Glutamatergic neuron (in vitro differentiated cells): ENCODE data around the gene TSSC4. TPM values are rescaled to one million over a fixed set of nuclear protein-coding genes. Genes with fewer than 3 reads are reported as not detected.

Experiments used
- DNase-seq: peaks from one replicate; pipeline ENCODE4 v3.0.0; 2022
- H3K27ac Mint-ChIP-seq: one replicate; pipeline ENCODE4 v1.8.0; 2020; ENCODE audit warnings: mild to moderate bottlenecking, mixed read lengths, inconsistent platforms; ENCODE audit not compliant: unreplicated experiment
- H3K27me3 Mint-ChIP-seq: one replicate; pipeline ENCODE4 v1.8.0; 2020; ENCODE audit warnings: mild to moderate bottlenecking, moderate library complexity, mixed read lengths, inconsistent platforms; ENCODE audit not compliant: unreplicated experiment
- H3K36me3 Mint-ChIP-seq: one replicate; pipeline ENCODE4 v1.8.0; 2020; ENCODE audit warnings: mild to moderate bottlenecking, mixed read lengths, inconsistent platforms; ENCODE audit not compliant: unreplicated experiment
- H3K4me1 Mint-ChIP-seq: one replicate; pipeline ENCODE4 v1.8.0; 2020; ENCODE audit warnings: mild to moderate bottlenecking, low read depth, mixed read lengths, inconsistent platforms; ENCODE audit not compliant: unreplicated experiment
- H3K4me3 Mint-ChIP-seq: one replicate; pipeline ENCODE4 v1.8.0; 2020; ENCODE audit warnings: mild to moderate bottlenecking, mixed read lengths, inconsistent platforms; ENCODE audit not compliant: unreplicated experiment
- H3K9me3 Mint-ChIP-seq: one replicate; pipeline ENCODE4 v1.8.0; 2020; ENCODE audit warnings: mild to moderate bottlenecking, moderate library complexity, mixed read lengths, inconsistent platforms; ENCODE audit not compliant: unreplicated experiment
- total RNA-seq: library from RNA; stranded (reverse); fragmentation: NEBNext Ultra II Directional; extraction: Animal tissue kit (Norgen Biotek cat#: 25700); gene quantifications from one replicate; pipeline ENCODE4 v1.2.1, GENCODE V29; 2021; ENCODE audit not compliant: unreplicated experiment
- TF ChIP-seq, protein P1 (sequence below): fragments of 200-600 bp; sonication (generic); IDR thresholded peaks from one replicate; pipeline ENCODE4 v1.5.0; 2021; ENCODE audit not compliant: partially characterized antibody, unreplicated experiment

Gene TSSC4
- total RNA-seq, 1 donor from 2014 or later: 49.7 TPM

DNA sequence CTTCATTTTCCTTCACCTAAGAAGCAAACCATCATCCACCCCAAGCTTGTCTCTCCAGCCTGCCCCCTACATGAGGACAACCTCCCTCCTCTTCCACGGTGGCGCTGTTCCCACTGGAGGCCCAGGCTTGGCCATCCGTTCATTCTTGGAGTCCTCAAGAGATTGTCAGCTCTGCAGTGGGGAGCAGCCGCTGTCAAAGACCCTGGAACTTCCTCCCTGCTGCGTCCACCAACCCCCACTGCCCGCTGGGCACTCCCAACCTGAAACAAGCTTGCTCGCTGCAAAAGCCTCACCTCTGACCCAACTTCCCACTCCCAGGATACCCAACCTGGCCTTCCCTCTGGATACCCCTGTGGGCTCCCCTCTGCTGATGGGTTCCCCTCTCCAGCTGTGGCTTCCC is 33.8 kb upstream of the TSSC4 start:
- Mint-ChIP-seq H3K4me1 (peaks cover 3% of the 10 kb centered on the region), H3K9me3 (no peaks in the 10 kb centered on the region), H3K36me3 (no peaks in the 10 kb centered on the region), H3K27me3 (peaks cover 11% of the 10 kb centered on the region), H3K4me3 (no peak overlapping the region), H3K27ac (no peak overlapping the region)
- TF ChIP-seq, protein P1, sequence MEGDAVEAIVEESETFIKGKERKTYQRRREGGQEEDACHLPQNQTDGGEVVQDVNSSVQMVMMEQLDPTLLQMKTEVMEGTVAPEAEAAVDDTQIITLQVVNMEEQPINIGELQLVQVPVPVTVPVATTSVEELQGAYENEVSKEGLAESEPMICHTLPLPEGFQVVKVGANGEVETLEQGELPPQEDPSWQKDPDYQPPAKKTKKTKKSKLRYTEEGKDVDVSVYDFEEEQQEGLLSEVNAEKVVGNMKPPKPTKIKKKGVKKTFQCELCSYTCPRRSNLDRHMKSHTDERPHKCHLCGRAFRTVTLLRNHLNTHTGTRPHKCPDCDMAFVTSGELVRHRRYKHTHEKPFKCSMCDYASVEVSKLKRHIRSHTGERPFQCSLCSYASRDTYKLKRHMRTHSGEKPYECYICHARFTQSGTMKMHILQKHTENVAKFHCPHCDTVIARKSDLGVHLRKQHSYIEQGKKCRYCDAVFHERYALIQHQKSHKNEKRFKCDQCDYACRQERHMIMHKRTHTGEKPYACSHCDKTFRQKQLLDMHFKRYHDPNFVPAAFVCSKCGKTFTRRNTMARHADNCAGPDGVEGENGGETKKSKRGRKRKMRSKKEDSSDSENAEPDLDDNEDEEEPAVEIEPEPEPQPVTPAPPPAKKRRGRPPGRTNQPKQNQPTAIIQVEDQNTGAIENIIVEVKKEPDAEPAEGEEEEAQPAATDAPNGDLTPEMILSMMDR: no peak
- no peak for DNase-seq

DNA sequence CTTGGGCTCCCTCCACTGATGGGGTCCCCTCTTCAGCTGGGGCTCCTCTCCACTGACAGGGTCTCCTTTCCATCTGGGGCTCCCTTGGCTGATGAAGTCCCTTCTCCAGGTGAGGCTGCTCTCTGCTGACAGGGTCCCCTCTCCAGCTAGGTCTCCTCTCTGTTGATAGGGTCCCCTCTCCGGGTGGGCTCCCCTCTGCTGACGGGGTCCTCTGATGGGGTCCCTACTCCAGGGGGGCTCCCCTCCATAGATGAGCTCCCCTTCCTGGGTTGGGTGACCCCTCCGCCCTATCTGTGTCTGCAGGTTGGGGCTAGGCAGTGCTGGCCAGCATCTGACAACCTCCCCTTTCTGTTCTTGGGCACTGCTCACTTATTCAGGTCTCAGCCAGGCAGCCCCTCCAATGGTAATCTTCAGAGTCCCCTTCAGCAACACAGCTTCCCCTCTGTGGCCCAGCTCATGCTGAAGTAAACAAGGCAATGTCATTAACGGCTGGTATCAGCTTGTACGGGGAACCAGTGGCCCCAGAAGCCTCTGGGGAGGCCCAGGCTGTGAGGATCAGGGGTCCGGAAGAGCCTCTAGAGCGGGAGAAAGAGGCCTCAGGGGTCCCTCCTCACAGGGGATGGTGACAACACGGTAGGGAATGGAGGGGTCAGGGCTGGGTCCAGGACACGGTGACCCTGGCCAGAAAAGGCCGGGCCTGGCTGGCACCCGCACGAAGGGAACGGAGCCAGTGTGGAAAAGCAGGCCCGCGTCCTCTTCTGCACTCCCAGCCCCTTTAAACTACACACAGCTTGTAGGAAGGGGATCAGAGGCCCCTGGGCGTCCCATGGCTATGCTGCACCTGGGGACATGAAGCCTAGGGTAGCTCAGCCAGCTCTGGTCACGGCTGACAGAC is 33.0 kb upstream of the TSSC4 start:
- H3K9me3 Mint-ChIP-seq: no peaks in the 10 kb centered on the region
- DNase-seq: no peak
- peaks cover 4% of the 10 kb centered on the region for H3K27me3 Mint-ChIP-seq
- TF ChIP-seq, protein P1: no peak
- peaks cover 3% of the 10 kb centered on the region for H3K4me1 Mint-ChIP-seq
- no peaks in the 10 kb centered on the region for H3K36me3 Mint-ChIP-seq
- H3K27ac Mint-ChIP-seq: no peak overlapping the region
- H3K4me3 Mint-ChIP-seq: no peak overlapping the region

DNA sequence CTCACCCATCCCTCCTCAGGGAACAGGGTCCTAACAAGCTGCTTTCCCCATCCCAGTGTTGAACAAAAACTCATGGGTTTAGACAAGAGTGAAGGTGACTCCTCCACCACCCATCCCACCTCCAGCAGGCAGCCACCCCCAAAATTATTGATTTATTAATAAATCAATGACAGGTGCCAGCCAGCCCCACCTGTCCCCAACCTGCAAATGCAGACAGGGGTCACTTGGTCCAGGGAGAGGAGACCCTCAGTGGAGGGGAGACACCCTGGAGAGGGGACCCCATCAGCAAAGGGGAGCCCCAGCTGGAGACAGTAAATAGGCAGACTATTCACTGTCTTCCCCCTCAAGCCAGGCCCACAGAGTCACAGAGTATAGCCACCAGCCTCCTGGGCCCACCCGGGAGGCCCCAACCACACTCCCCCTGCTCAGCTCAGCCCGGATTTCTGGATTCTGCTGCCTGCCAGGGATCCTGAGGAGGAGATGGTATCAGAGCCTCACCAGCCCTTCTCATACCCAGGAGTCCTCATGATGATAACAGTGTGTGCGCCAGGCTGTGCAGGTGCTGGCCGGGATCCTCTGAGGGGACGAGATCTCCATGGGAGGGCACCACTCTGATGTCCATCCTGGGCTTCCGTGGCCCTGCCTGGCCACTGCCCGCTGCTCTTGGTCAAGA is 32.2 kb upstream of the TSSC4 start:
- H3K4me1 Mint-ChIP-seq: peaks cover 3% of the 10 kb centered on the region
- no peak overlapping the region for H3K4me3 Mint-ChIP-seq
- H3K27ac Mint-ChIP-seq: no peak overlapping the region
- no peaks in the 10 kb centered on the region for H3K36me3 Mint-ChIP-seq
- H3K27me3 Mint-ChIP-seq: peaks cover 4% of the 10 kb centered on the region
- TF ChIP-seq, protein P1: no peak
- H3K9me3 Mint-ChIP-seq: no peaks in the 10 kb centered on the region
- DNase-seq: no peak

DNA sequence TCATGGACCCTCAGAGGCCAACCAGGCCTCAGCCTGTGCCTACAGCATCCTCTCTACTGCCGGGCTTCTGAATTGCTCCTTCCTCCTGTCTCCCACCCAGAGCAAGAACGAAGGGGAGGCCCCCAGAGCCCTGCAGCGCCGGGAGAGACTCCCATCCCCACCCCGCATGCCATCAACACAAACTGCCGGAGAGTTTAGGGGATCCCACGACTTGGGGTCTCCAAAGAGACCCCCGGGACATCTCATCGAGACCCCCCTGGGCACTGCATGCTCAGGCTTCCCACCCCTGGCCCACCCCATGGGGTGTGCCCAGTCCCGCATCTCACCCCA is 31.7 kb upstream of the TSSC4 start:
- peaks cover 4% of the 10 kb centered on the region for H3K27me3 Mint-ChIP-seq
- TF ChIP-seq, protein P1: no peak
- H3K27ac Mint-ChIP-seq: no peak overlapping the region
- no peaks in the 10 kb centered on the region for H3K36me3 Mint-ChIP-seq
- H3K9me3 Mint-ChIP-seq: no peaks in the 10 kb centered on the region
- DNase-seq: no peak
- H3K4me1 Mint-ChIP-seq: peaks cover 3% of the 10 kb centered on the region
- no peak overlapping the region for H3K4me3 Mint-ChIP-seq

DNA sequence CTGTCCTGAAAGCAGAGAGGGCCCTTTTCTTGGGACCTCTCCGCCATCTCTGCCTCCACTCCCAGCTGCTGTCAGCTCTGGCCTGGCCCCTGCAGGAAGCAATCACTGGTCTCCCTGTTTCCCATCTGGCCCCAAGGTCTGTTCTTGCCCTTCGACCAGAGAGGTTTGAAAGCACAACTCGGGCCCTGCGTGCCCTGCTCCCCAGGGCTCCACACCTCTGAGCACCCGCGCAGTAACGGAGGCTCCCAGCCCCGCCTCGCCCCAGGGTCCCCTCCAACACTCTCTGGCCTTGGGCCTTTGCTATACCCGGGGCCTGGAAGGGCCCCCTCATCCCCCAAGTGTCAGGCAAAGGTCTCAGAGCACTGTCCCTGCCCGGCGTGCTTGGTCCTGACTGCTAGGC is 31.2 kb upstream of the TSSC4 start:
- no peak overlapping the region for H3K27ac Mint-ChIP-seq
- H3K36me3 Mint-ChIP-seq: no peaks in the 10 kb centered on the region
- H3K27me3 Mint-ChIP-seq: peaks cover 4% of the 10 kb centered on the region
- H3K4me3 Mint-ChIP-seq: no peak overlapping the region
- no peaks in the 10 kb centered on the region for H3K9me3 Mint-ChIP-seq
- TF ChIP-seq, protein P1: no peak
- no peak for DNase-seq
- H3K4me1 Mint-ChIP-seq: peaks cover 3% of the 10 kb centered on the region
